Panc1 (cell line): Measurements from ENCODE around the gene WFS1. TPM values are rescaled to one million over a fixed set of nuclear protein-coding genes. Genes with fewer than 3 reads are reported as not detected.

Source experiments
- ATAC-seq: fragments of 200-7000 bp; cut with Tn5 transposase; 2 replicates; pipeline ENCODE4 v1.9.1; 2020; ENCODE audit warnings: mild to moderate bottlenecking, moderate library complexity
- BruUV-seq: library from RNA; stranded (reverse); fragments of 400-500 nt; replicated peaks from 2 replicates; lab custom pipeline; 2021; lab: Mats Ljungman, UMichigan
- CTCF ChIA-PET: fragments of 300-600 bp; sonication (Branson Sonifier 250); formaldehyde crosslinking; loops from one replicate; lab custom pipeline; 2022; ENCODE audit warnings: antibody characterized with exemption; lab: Charles Lee
- POLR2A ChIA-PET: fragments of 300-600 bp; sonication (Branson Sonifier 250); formaldehyde crosslinking; loops from one replicate; lab custom pipeline; 2022; ENCODE audit warnings: antibody characterized with exemption; lab: Charles Lee
- DNase-seq: peaks from one replicate; pipeline ENCODE4 v3.0.0-alpha.2; 2010; ENCODE audit warnings: low read depth, low spot score
- H3K27ac ChIP-seq: 2 replicates; pipeline ENCODE4 v1.5.1; 2011; ENCODE audit warnings: mild to moderate bottlenecking, low read length, inconsistent platforms
- H3K27me3 ChIP-seq: fragments of 200-500 bp; sonication (Bioruptor generic); 2 replicates; pipeline ENCODE4 v1.6.0; 2014; ENCODE audit warnings: low read length, inconsistent platforms; ENCODE audit not compliant: control insufficient read depth, insufficient read depth
- H3K36me3 ChIP-seq: fragments of 200-500 bp; sonication (Bioruptor generic); 2 replicates; pipeline ENCODE4 v1.5.1; 2014; ENCODE audit warnings: inconsistent platforms, mild to moderate bottlenecking, low read length, moderate library complexity; ENCODE audit not compliant: control insufficient read depth, insufficient read depth
- H3K4me1 ChIP-seq: 2 replicates; pipeline ENCODE4 v1.5.1; 2011; ENCODE audit warnings: inconsistent platforms, mild to moderate bottlenecking, low read length, moderate library complexity; ENCODE audit not compliant: control insufficient read depth, insufficient read depth
- H3K4me3 ChIP-seq, 2 experiments: 2 replicates each; pipeline ENCODE4 v1.5.1; 2011 to 2012; ENCODE audit warnings: low read depth in 2 of 2, low read length in 2 of 2, mild to moderate bottlenecking in 2 of 2, inconsistent platforms in 1 of 2, moderate library complexity in 1 of 2
- H3K9me3 ChIP-seq: fragments of 200-500 bp; sonication (Bioruptor generic); 2 replicates; pipeline ENCODE4 v1.5.1; 2014; ENCODE audit warnings: low read depth, mild to moderate bottlenecking, inconsistent platforms, low read length, moderate library complexity; ENCODE audit not compliant: control insufficient read depth, insufficient read depth
- CTCF ChIP-seq: fragments of 450-650 bp; IDR thresholded peaks from 2 replicates; pipeline ENCODE4 v1.5.1; 2017; ENCODE audit warnings: mild to moderate bottlenecking
- POLR2AphosphoS5 ChIP-seq: IDR thresholded peaks from 2 replicates; pipeline ENCODE4 v1.6.1; 2012; ENCODE audit warnings: mild to moderate bottlenecking, low read depth, low read length, moderate library complexity
- REST ChIP-seq, 2 experiments: IDR thresholded peaks; 2 replicates each; pipeline ENCODE4 v1.6.1; 2011 to 2012; ENCODE audit warnings: low read depth in 2 of 2, control low read depth in 1 of 2, low read length in 1 of 2, mild to moderate bottlenecking in 1 of 2, moderate library complexity in 1 of 2; ENCODE audit not compliant: insufficient read depth in 1 of 2
- SIN3A ChIP-seq: IDR thresholded peaks from 2 replicates; pipeline ENCODE4 v1.6.1; 2012; ENCODE audit warnings: low read depth, mild to moderate bottlenecking, low read length, moderate library complexity, borderline replicate concordance; ENCODE audit not compliant: insufficient read depth
- TCF7L2 ChIP-seq: IDR thresholded peaks from 2 replicates; pipeline ENCODE4 v1.6.1; 2011; ENCODE audit warnings: mild to moderate bottlenecking, low read depth, low read length, inconsistent platforms
- in situ Hi-C: cut with HindIII; loops from 2 replicates; pipeline ENCODE4 v1.10.0; 2016; ENCODE audit warnings: low sequenced_read_pairs, low pct_unique_long_range_greater_than_20kb
- intact Hi-C: fragments of 100-400 bp; cut with micrococcal nuclease; formaldehyde crosslinking; loops from one replicate; pipeline ENCODE4 v1.10.0; 2022; ENCODE audit not compliant: unreplicated experiment
- total RNA-seq: library from RNA; stranded (reverse); gene quantifications from one replicate; pipeline ENCODE4 v1.2.1, GENCODE V29; 2021; ENCODE audit not compliant: unreplicated experiment

Gene WFS1
- total RNA-seq, 1 experiment from 2014 or later = 67.5 TPM

- Histone ChIP-seq H3K9me3 (no peaks in the 10 kb centered on the region), H3K36me3 (no peaks in the 10 kb centered on the region), H3K27me3 (no peaks in the 10 kb centered on the region), H3K4me1 (no peaks in the 10 kb centered on the region), H3K4me3 (no peak overlapping the region), H3K27ac (no peak overlapping the region)
- DNase-seq (no peak), ATAC-seq (no peak)
- TF ChIP-seq SIN3A = no peak
- BruUV-seq = no TSS peak
- intact Hi-C loops (no loop called here), in situ Hi-C loops (no loop called here)
- ChIA-PET CTCF (interaction anchor here (0.8 kb wide), 1 partner anchor 1473 kb away, joined by 3 read pairs; no protein-coding TSS in a partner anchor), POLR2A (no interaction called here)
Measured at GRCh38 chr4:6282314-6282771, 12.7 kb downstream of the WFS1 start.

DNA sequence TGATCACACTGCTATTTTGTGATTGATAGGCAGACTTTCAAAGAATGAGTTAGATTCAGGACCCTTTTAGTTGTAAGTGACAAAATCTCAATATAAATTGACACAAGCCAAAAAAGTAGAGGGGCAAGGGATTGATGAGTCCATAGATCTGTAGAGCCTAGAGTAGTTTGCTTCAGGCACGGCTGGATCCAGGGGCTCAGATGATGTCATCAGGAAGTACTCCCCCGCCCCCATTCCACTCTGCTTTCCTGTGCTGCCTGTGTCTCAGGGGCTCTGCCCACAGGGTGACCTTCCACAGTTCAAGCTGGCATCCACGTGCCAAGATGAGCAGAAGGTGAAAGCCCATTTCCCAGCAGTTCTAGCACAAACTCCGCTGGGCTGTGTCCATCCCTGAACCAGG lies 13.6 kb downstream of the WFS1 start:
- Histone ChIP-seq H3K4me3 (no peak overlapping the region), H3K36me3 (no peaks in the 10 kb centered on the region), H3K4me1 (no peaks in the 10 kb centered on the region), H3K27ac (no peak overlapping the region), H3K9me3 (no peaks in the 10 kb centered on the region), H3K27me3 (no peaks in the 10 kb centered on the region)
- in situ Hi-C loops (no loop called here), intact Hi-C loops (no loop called here)
- ATAC-seq (no peak), DNase-seq (no peak)
- no peak for TF ChIP-seq TCF7L2
- no peak for TF ChIP-seq SIN3A
- no peak for TF ChIP-seq POLR2AphosphoS5
- TF ChIP-seq REST (IDR thresholded peaks at IDR 0.05; ENCODE audit: insufficient read depth in 1 of 2, low read depth in 2 of 2, low read length in 1 of 2) = no peak
- POLR2A ChIA-PET = no interaction called here
- CTCF ChIA-PET = no interaction called here
- BruUV-seq = no TSS peak

DNA sequence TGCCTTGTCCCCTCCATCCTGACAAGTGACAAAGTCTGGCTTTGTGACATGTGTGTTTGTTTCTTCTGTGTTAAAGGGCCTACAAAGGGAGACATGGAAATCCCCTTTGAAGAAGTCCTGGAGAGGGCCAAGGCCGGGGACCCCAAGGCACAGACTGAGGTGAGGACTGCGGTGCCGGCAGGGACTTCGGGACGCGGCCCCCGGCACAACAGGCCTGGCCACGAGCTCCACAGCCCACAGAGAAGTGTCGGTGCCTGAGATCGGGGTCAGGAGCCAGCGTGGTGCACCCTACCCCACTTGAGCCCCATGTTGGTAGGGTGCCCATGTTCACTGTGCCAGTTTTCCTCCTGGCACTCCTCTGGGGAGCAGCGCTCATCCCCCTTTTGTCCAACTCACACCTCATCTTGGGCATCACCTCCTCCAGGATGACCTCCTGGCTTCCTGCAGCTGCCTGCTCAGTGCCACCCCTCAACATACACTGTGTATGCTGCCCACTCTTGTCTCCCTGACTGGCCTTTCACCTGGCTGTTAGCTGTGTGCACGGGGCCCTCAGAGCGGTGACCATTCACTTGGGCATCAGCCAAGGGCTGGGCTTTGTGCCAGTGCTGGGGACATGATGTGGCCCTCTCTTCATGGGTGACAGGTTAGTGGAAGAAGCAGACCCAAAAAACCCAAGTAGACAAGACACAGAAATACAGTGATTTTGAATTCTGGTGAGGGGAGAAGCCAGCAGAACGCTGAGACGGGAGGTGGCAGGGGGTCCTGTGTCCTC lies 17.6 kb downstream of the WFS1 start:
- Histone ChIP-seq H3K4me1 (no peaks in the 10 kb centered on the region), H3K9me3 (no peaks in the 10 kb centered on the region), H3K36me3 (no peaks in the 10 kb centered on the region), H3K27ac (no peak overlapping the region), H3K27me3 (no peaks in the 10 kb centered on the region), H3K4me3 (no peak overlapping the region)
- in situ Hi-C loops = no loop called here
- TF ChIP-seq TCF7L2 (no peak), REST (IDR thresholded peaks at IDR 0.05; ENCODE audit: insufficient read depth in 1 of 2, low read depth in 2 of 2, low read length in 1 of 2) (no peak), CTCF (no peak), SIN3A (no peak), POLR2AphosphoS5 (no peak)
- no TSS peak for BruUV-seq
- DNase-seq (no peak), ATAC-seq (no peak)
- ChIA-PET POLR2A (no interaction called here), CTCF (no interaction called here)
- intact Hi-C loops = no loop called here
